Stomach (tissue), 4 donors: ENCODE data around the gene TYMS.

Experiments
- POLR2A ChIP-seq, 4 donors: fragments of 450-650 bp; IDR thresholded peaks; one replicate each; pipeline ENCODE4 v1.6.1; 2016; ENCODE audit warnings: antibody characterized with exemption in 4 of 4, control low read depth in 2 of 4, mild to moderate bottlenecking in 1 of 4, moderate library complexity in 1 of 4
- TF ChIP-seq, protein P1 (sequence below), 7 experiments: fragments of 450-650 bp in 4 of 7; fragments of 200-600 bp in 3 of 7; sonication (generic) in 3 of 7; IDR thresholded peaks; one replicate each; pipeline ENCODE4 v1.5.1; 2016 to 2019; ENCODE audit warnings: antibody characterized with exemption in 7 of 7, control low read depth in 2 of 7, mild to moderate bottlenecking in 1 of 7

GRCh38 chr18:682833-683232, 25.4 kb downstream of the TYMS start:
- TF ChIP-seq, protein P1, sequence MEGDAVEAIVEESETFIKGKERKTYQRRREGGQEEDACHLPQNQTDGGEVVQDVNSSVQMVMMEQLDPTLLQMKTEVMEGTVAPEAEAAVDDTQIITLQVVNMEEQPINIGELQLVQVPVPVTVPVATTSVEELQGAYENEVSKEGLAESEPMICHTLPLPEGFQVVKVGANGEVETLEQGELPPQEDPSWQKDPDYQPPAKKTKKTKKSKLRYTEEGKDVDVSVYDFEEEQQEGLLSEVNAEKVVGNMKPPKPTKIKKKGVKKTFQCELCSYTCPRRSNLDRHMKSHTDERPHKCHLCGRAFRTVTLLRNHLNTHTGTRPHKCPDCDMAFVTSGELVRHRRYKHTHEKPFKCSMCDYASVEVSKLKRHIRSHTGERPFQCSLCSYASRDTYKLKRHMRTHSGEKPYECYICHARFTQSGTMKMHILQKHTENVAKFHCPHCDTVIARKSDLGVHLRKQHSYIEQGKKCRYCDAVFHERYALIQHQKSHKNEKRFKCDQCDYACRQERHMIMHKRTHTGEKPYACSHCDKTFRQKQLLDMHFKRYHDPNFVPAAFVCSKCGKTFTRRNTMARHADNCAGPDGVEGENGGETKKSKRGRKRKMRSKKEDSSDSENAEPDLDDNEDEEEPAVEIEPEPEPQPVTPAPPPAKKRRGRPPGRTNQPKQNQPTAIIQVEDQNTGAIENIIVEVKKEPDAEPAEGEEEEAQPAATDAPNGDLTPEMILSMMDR (IDR thresholded peaks at IDR 0.05), result no peak
- no peak for TF ChIP-seq POLR2A (IDR thresholded peaks at IDR 0.05)
